Mucosa of stomach (tissue), 1 donor: ENCODE data around the gene LRPPRC.

Source experiments
- H3K27me3 ChIP-seq: one replicate; pipeline ENCODE4 v1.7.0; 2013; ENCODE audit warnings: mild to moderate bottlenecking, low read length; ENCODE audit not compliant: control insufficient read depth, insufficient read depth
- H3K36me3 ChIP-seq: one replicate; pipeline ENCODE4 v1.7.0; 2013; ENCODE audit warnings: low read length; ENCODE audit not compliant: control insufficient read depth, insufficient read depth
- H3K4me1 ChIP-seq: one replicate; pipeline ENCODE4 v1.7.0; 2013; ENCODE audit warnings: mild to moderate bottlenecking, low read length; ENCODE audit not compliant: control insufficient read depth, insufficient read depth
- H3K4me3 ChIP-seq: one replicate; pipeline ENCODE4 v1.7.0; 2013; ENCODE audit warnings: low read length
- H3K9ac ChIP-seq: one replicate; pipeline ENCODE4 v1.7.0; 2013; ENCODE audit warnings: mild to moderate bottlenecking, low read length, moderate library complexity
- H3K9me3 ChIP-seq: one replicate; pipeline ENCODE4 v1.7.0; 2013; ENCODE audit warnings: mild to moderate bottlenecking, low read length, moderate library complexity; ENCODE audit not compliant: control insufficient read depth
- donor health status: Pancreatic carcinoma.

The LRPPRC gene

GRCh38 chr2:43880471-43880870 lies 115.3 kb downstream of the LRPPRC start:
- Histone ChIP-seq H3K9ac (no peak overlapping the region), H3K4me3 (no peak overlapping the region), H3K27me3 (peaks cover 3% of the 10 kb centered on the region), H3K9me3 (no peaks in the 10 kb centered on the region), H3K4me1 (peaks cover 20% of the 10 kb centered on the region), H3K36me3 (no peaks in the 10 kb centered on the region)

GRCh38 chr2:43879261-43879660 lies 116.5 kb downstream of the LRPPRC start:
- no peaks in the 10 kb centered on the region for H3K36me3 ChIP-seq
- no peak overlapping the region for H3K4me3 ChIP-seq
- H3K4me1 ChIP-seq: peaks cover 11% of the 10 kb centered on the region
- H3K9me3 ChIP-seq: no peaks in the 10 kb centered on the region
- peaks cover 3% of the 10 kb centered on the region for H3K27me3 ChIP-seq
- no peak overlapping the region for H3K9ac ChIP-seq

GRCh38 chr2:43877782-43878464 lies 117.9 kb downstream of the LRPPRC start:
- peaks cover 11% of the 10 kb centered on the region for H3K4me1 ChIP-seq
- no peak overlapping the region for H3K9ac ChIP-seq
- H3K9me3 ChIP-seq: no peaks in the 10 kb centered on the region
- peaks cover 3% of the 10 kb centered on the region for H3K27me3 ChIP-seq
- H3K36me3 ChIP-seq: no peaks in the 10 kb centered on the region
- no peak overlapping the region for H3K4me3 ChIP-seq

GRCh38 chr2:43874776-43875451 lies 120.9 kb downstream of the LRPPRC start:
- H3K36me3 ChIP-seq: no peaks in the 10 kb centered on the region
- H3K4me3 ChIP-seq: no peak overlapping the region
- no peaks in the 10 kb centered on the region for H3K9me3 ChIP-seq
- no peak overlapping the region for H3K9ac ChIP-seq
- peaks cover 7% of the 10 kb centered on the region for H3K27me3 ChIP-seq
- H3K4me1 ChIP-seq: no peaks in the 10 kb centered on the region

- no peaks in the 10 kb centered on the region for H3K9me3 ChIP-seq
- peaks cover 7% of the 10 kb centered on the region for H3K27me3 ChIP-seq
- no peak overlapping the region for H3K9ac ChIP-seq
- no peak overlapping the region for H3K4me3 ChIP-seq
- no peaks in the 10 kb centered on the region for H3K36me3 ChIP-seq
- H3K4me1 ChIP-seq: no peaks in the 10 kb centered on the region
These were observed 123.6 kb downstream of the LRPPRC start for GRCh38 chr2:43872151-43872550.

- no peaks in the 10 kb centered on the region for H3K4me1 ChIP-seq
- no peak overlapping the region for H3K9ac ChIP-seq
- no peaks in the 10 kb centered on the region for H3K36me3 ChIP-seq
- H3K4me3 ChIP-seq: no peak overlapping the region
- H3K27me3 ChIP-seq: peaks cover 11% of the 10 kb centered on the region
- H3K9me3 ChIP-seq: no peaks in the 10 kb centered on the region
These were observed 140.5 kb downstream of the LRPPRC start for GRCh38 chr2:43855292-43855691.

GRCh38 chr2:43854671-43855070 lies 141.1 kb downstream of the LRPPRC start:
- Histone ChIP-seq H3K36me3 (no peaks in the 10 kb centered on the region), H3K27me3 (peaks cover 11% of the 10 kb centered on the region), H3K9me3 (no peaks in the 10 kb centered on the region), H3K4me1 (no peaks in the 10 kb centered on the region), H3K4me3 (no peak overlapping the region), H3K9ac (no peak overlapping the region)

GRCh38 chr2:43853141-43854081 lies 142.4 kb downstream of the LRPPRC start:
- Histone ChIP-seq H3K27me3 (peaks cover 11% of the 10 kb centered on the region), H3K9me3 (no peaks in the 10 kb centered on the region), H3K4me1 (no peaks in the 10 kb centered on the region), H3K9ac (no peak overlapping the region), H3K4me3 (no peak overlapping the region), H3K36me3 (no peaks in the 10 kb centered on the region)

- no peaks in the 10 kb centered on the region for H3K36me3 ChIP-seq
- peaks cover 11% of the 10 kb centered on the region for H3K27me3 ChIP-seq
- H3K4me3 ChIP-seq: no peak overlapping the region
- H3K4me1 ChIP-seq: no peaks in the 10 kb centered on the region
- no peaks in the 10 kb centered on the region for H3K9me3 ChIP-seq
- H3K9ac ChIP-seq: no peak overlapping the region
These were observed 143.5 kb downstream of the LRPPRC start for GRCh38 chr2:43852196-43852730.

GRCh38 chr2:43851011-43851980 lies 144.5 kb downstream of the LRPPRC start:
- Histone ChIP-seq H3K36me3 (no peaks in the 10 kb centered on the region), H3K4me1 (no peaks in the 10 kb centered on the region), H3K9me3 (no peaks in the 10 kb centered on the region), H3K9ac (no peak overlapping the region), H3K4me3 (no peak overlapping the region), H3K27me3 (peaks cover 11% of the 10 kb centered on the region)

GRCh38 chr2:43848214-43848613 lies 147.6 kb downstream of the LRPPRC start:
- no peaks in the 10 kb centered on the region for H3K27me3 ChIP-seq
- no peaks in the 10 kb centered on the region for H3K9me3 ChIP-seq
- no peak overlapping the region for H3K4me3 ChIP-seq
- no peaks in the 10 kb centered on the region for H3K36me3 ChIP-seq
- H3K9ac ChIP-seq: no peak overlapping the region
- H3K4me1 ChIP-seq: no peaks in the 10 kb centered on the region
